ENCODE measurements around the gene EIF2B1.
A peak's percentile ranks its signal among the peaks of the same experiment; 100 is the strongest.

The EIF2B1 gene

DNA sequence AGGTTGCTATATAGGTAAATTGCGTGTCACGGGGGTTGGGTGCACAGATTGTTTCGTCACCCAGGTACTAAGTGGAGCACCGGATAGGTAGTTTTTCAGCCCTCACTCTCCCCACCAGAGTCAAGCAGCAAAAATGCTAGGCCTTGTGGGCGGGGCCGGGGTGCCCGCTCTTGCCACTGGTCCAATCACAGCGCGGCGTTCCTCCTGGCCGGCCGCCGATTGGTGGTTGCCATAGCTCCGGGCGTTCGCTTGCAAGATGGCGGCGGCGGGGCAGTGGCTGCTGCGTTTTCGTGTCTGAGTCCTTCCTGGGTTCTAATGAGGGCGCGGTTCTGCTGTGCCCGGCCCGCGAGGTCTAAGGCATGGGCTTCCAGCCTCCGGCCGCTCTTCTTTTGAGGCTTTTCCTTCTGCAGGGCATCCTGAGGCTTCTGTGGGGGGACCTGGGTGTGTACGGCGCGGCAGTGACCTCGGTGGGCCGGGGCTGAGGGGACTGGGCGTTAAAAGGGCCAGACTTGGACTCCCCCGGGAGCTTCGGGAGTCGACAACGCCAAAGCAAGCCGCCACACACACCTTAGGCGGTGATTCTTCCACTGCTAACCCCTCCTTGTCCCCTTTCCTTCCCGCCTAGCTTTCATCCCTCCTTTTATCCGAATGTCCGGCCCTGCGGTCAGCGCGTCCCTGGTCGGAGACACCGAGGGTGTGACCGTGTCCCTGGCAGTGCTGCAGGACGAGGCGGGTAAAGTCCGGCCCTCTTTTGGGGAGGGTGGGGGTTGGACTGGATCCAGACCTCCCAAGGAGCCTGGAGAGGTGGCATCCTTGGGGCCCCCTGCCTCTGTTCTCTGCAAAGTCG lies 37.6 kb upstream of the EIF2B1 start, which contains the start of gene TCTN2:
TSS of gene TCTN2 (plus strand) at position 232 of the 847 bp plus-strand sequence. CDS start at position 360, 128 bp downstream.
- TF ChIP-seq RARB (CRISPR knock-in tag; IDR thresholded peaks at IDR 0.05) (no peak), ZFP3 (CRISPR knock-in tag; IDR thresholded peaks at IDR 0.05) (no peak), ESRRG (CRISPR knock-in tag; IDR thresholded peaks at IDR 0.05) (no peak), ZNF565 (CRISPR knock-in tag; conservative IDR thresholded peaks at IDR 0.05; ENCODE audit: low read depth) (no peak), ZNF70 (CRISPR knock-in tag; IDR thresholded peaks at IDR 0.05) (no peak), ZNF8 (CRISPR knock-in tag; IDR thresholded peaks at IDR 0.05) (no peak), ZFP30 (CRISPR knock-in tag; IDR thresholded peaks at IDR 0.05) (no peak), SNAI2 (CRISPR knock-in tag; IDR thresholded peaks at IDR 0.05) (no peak), ZC3H10 (CRISPR knock-in tag; IDR thresholded peaks at IDR 0.05) (no peak), PPARA (CRISPR knock-in tag; IDR thresholded peaks at IDR 0.05; ENCODE audit: borderline replicate concordance) (no peak), ISL1 (CRISPR knock-in tag; IDR thresholded peaks at IDR 0.05) (no peak), ARNTL (CRISPR knock-in tag; IDR thresholded peaks at IDR 0.05; ENCODE audit: borderline replicate concordance, low read depth) (no peak), TOX (CRISPR knock-in tag; IDR thresholded peaks at IDR 0.05; ENCODE audit: borderline replicate concordance) (no peak), GLIS3 (CRISPR knock-in tag; IDR thresholded peaks at IDR 0.05) (no peak), BACH2 (CRISPR knock-in tag; IDR thresholded peaks at IDR 0.05; ENCODE audit: borderline replicate concordance) (no peak)
- TF ChIP-seq, protein P1, sequence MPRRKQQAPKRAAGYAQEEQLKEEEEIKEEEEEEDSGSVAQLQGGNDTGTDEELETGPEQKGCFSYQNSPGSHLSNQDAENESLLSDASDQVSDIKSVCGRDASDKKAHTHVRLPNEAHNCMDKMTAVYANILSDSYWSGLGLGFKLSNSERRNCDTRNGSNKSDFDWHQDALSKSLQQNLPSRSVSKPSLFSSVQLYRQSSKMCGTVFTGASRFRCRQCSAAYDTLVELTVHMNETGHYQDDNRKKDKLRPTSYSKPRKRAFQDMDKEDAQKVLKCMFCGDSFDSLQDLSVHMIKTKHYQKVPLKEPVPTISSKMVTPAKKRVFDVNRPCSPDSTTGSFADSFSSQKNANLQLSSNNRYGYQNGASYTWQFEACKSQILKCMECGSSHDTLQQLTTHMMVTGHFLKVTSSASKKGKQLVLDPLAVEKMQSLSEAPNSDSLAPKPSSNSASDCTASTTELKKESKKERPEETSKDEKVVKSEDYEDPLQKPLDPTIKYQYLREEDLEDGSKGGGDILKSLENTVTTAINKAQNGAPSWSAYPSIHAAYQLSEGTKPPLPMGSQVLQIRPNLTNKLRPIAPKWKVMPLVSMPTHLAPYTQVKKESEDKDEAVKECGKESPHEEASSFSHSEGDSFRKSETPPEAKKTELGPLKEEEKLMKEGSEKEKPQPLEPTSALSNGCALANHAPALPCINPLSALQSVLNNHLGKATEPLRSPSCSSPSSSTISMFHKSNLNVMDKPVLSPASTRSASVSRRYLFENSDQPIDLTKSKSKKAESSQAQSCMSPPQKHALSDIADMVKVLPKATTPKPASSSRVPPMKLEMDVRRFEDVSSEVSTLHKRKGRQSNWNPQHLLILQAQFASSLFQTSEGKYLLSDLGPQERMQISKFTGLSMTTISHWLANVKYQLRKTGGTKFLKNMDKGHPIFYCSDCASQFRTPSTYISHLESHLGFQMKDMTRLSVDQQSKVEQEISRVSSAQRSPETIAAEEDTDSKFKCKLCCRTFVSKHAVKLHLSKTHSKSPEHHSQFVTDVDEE (CRISPR knock-in tag; IDR thresholded peaks at IDR 0.05): no peak
- TF ChIP-seq, protein P2, sequence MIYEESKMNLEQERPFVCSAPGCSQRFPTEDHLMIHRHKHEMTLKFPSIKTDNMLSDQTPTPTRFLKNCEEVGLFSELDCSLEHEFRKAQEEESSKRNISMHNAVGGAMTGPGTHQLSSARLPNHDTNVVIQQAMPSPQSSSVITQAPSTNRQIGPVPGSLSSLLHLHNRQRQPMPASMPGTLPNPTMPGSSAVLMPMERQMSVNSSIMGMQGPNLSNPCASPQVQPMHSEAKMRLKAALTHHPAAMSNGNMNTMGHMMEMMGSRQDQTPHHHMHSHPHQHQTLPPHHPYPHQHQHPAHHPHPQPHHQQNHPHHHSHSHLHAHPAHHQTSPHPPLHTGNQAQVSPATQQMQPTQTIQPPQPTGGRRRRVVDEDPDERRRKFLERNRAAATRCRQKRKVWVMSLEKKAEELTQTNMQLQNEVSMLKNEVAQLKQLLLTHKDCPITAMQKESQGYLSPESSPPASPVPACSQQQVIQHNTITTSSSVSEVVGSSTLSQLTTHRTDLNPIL (CRISPR knock-in tag; IDR thresholded peaks at IDR 0.05; ENCODE audit: low read depth): no peak
- ATAC-seq: peak; percentile 99

DNA sequence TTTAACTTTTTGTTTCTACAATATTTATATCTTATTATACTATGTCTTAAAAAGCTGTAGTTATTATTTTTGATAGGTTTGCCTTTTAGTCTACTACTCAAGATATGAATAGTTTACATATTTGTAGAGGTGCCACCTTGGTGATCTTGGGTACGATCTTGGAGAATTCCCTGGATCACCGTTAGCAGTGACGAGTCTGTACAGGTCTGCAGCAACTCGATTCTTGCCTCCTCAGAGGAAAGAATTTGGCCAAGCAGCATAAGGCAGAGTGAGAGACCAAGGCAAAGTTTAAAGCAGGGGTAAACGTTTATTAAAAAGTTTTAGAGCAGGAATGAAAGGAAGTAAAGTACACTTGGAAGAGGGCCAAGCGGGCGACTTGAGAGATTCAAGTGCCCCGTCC lies 34.3 kb upstream of the EIF2B1 start:
- TF ChIP-seq, protein P1 (CRISPR knock-in tag; IDR thresholded peaks at IDR 0.05): no peak
- no peak for TF ChIP-seq GLIS3 (CRISPR knock-in tag; IDR thresholded peaks at IDR 0.05)
- TF ChIP-seq, protein P3, sequence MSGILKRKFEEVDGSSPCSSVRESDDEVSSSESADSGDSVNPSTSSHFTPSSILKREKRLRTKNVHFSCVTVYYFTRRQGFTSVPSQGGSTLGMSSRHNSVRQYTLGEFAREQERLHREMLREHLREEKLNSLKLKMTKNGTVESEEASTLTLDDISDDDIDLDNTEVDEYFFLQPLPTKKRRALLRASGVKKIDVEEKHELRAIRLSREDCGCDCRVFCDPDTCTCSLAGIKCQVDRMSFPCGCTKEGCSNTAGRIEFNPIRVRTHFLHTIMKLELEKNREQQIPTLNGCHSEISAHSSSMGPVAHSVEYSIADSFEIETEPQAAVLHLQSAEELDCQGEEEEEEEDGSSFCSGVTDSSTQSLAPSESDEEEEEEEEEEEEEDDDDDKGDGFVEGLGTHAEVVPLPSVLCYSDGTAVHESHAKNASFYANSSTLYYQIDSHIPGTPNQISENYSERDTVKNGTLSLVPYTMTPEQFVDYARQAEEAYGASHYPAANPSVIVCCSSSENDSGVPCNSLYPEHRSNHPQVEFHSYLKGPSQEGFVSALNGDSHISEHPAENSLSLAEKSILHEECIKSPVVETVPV (CRISPR knock-in tag; IDR thresholded peaks at IDR 0.05): no peak
- no peak for TF ChIP-seq PPARA (CRISPR knock-in tag; IDR thresholded peaks at IDR 0.05; ENCODE audit: borderline replicate concordance)
- TF ChIP-seq SNAI2 (CRISPR knock-in tag; IDR thresholded peaks at IDR 0.05): no peak
- TF ChIP-seq ZNF565 (CRISPR knock-in tag; conservative IDR thresholded peaks at IDR 0.05; ENCODE audit: low read depth): no peak
- TF ChIP-seq OSR1 (CRISPR knock-in tag; IDR thresholded peaks at IDR 0.05): no peak
- no peak for TF ChIP-seq TOX (CRISPR knock-in tag; IDR thresholded peaks at IDR 0.05; ENCODE audit: borderline replicate concordance)
- TF ChIP-seq ISL1 (CRISPR knock-in tag; IDR thresholded peaks at IDR 0.05): no peak
- no peak for ATAC-seq

DNA sequence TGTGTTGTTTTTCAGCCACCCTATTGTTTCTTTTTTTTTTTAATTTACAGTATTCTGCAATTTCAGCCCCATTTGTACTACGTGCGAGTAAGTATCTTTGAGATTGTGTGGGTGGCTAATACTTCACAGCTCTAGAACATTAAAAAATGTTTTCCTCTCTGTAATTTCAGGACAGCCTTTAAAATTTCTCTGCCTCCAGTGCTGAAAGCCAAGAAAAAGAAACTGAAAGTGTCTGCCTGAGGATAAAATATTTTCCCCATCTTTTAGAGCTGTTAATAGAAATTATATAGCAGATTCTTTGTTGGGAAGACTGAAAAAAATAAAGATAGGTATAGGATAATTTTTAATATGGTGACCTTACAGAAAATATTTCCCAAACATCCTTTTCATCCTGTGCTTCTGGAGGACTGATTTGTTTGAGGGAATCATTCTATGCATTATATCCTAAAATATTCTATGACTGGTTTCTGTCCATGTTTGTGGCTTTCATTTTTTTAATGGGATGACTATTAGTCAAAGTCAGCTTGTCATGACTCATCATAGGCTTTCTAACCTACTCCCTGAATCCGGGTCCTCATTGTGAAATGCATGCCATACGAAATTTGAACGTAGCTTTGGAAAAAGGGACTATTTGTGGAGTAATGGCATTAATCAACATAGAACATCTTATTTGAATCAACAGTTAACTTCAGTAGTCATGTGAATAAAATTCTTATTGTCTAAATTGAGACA lies 26.7 kb upstream of the EIF2B1 start:
- ATAC-seq: peak; percentile 87
- TF ChIP-seq TCF4 (CRISPR knock-in tag; IDR thresholded peaks at IDR 0.05; ENCODE audit: borderline replicate concordance) (no peak), ISL1 (CRISPR knock-in tag; IDR thresholded peaks at IDR 0.05) (peak; percentile 27; the same call in 1 of the 2 replicates)
- TF ChIP-seq, protein P1 (CRISPR knock-in tag; IDR thresholded peaks at IDR 0.05): no peak
- TF ChIP-seq, protein P4, sequence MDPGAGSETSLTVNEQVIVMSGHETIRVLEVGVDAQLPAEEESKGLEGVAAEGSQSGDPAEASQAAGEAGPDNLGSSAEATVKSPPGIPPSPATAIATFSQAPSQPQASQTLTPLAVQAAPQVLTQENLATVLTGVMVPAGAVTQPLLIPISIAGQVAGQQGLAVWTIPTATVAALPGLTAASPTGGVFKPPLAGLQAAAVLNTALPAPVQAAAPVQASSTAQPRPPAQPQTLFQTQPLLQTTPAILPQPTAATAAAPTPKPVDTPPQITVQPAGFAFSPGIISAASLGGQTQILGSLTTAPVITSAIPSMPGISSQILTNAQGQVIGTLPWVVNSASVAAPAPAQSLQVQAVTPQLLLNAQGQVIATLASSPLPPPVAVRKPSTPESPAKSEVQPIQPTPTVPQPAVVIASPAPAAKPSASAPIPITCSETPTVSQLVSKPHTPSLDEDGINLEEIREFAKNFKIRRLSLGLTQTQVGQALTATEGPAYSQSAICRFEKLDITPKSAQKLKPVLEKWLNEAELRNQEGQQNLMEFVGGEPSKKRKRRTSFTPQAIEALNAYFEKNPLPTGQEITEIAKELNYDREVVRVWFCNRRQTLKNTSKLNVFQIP (CRISPR knock-in tag; IDR thresholded peaks at IDR 0.05; ENCODE audit: borderline replicate concordance, low read depth): no peak
